Caco-2 (cell line): ENCODE data around the gene GRIK4. TPM values are rescaled to one million over a fixed set of nuclear protein-coding genes. Genes with fewer than 3 reads are reported as not detected.

Source experiments
- BruUV-seq: library from RNA; stranded (reverse); fragments of 400-500 nt; replicated peaks from 2 replicates; lab custom pipeline; 2021; lab: Mats Ljungman, UMichigan
- CTCF ChIA-PET: fragments of 300-600 bp; sonication (Branson Sonifier 250); formaldehyde crosslinking; loops from one replicate; lab custom pipeline; 2022; ENCODE audit warnings: antibody characterized with exemption; lab: Charles Lee
- POLR2A ChIA-PET: fragments of 300-600 bp; sonication (Branson Sonifier 250); formaldehyde crosslinking; loops from one replicate; lab custom pipeline; 2022; ENCODE audit warnings: antibody characterized with exemption; lab: Charles Lee
- DNase-seq, 2 experiments: peaks; one replicate each; pipeline versions ENCODE4 v3.0.0 to v3.0.0-alpha.2; 2020 to 2022
- H3K27me3 ChIP-seq: replicated peaks from 2 replicates; pipeline ENCODE4 v1.6.0; 2011; ENCODE audit warnings: low read length; ENCODE audit not compliant: control insufficient read depth, insufficient read depth
- H3K36me3 ChIP-seq: 2 replicates; pipeline ENCODE4 v1.5.1; 2011; ENCODE audit warnings: low read length; ENCODE audit not compliant: control insufficient read depth, insufficient read depth
- H3K4me1 ChIP-seq: fragments of 250-450 bp; sonication (Bioruptor Pico); 2 replicates; pipeline ENCODE4 v1.5.1; 2020; ENCODE audit warnings: mild to moderate bottlenecking
- H3K4me3 ChIP-seq: 2 replicates; pipeline ENCODE4 v1.5.1; 2011; ENCODE audit warnings: low read depth, mild to moderate bottlenecking, control low read depth, low read length
- H3K9me3 ChIP-seq: fragments of 250-450 bp; sonication (Bioruptor Pico); 2 replicates; pipeline ENCODE4 v1.5.1; 2020; ENCODE audit warnings: mild to moderate bottlenecking, moderate library complexity
- H3K27ac Mint-ChIP-seq: one replicate; pipeline ENCODE4 v1.8.0; 2022; ENCODE audit warnings: mixed read lengths; ENCODE audit not compliant: unreplicated experiment
- H3K27me3 Mint-ChIP-seq: one replicate; pipeline ENCODE4 v1.8.0; 2022; ENCODE audit warnings: mixed read lengths; ENCODE audit not compliant: insufficient read depth, unreplicated experiment
- H3K36me3 Mint-ChIP-seq: one replicate; pipeline ENCODE4 v1.8.0; 2022; ENCODE audit warnings: mild to moderate bottlenecking, mixed read lengths; ENCODE audit not compliant: insufficient read depth, unreplicated experiment
- H3K4me1 Mint-ChIP-seq: one replicate; pipeline ENCODE4 v1.8.0; 2022; ENCODE audit warnings: low read depth, mixed read lengths; ENCODE audit not compliant: unreplicated experiment
- H3K4me3 Mint-ChIP-seq: one replicate; pipeline ENCODE4 v1.8.0; 2022; ENCODE audit warnings: mild to moderate bottlenecking, moderate library complexity, mixed read lengths; ENCODE audit not compliant: unreplicated experiment
- H3K9me3 Mint-ChIP-seq: one replicate; pipeline ENCODE4 v1.8.0; 2022; ENCODE audit warnings: mixed read lengths; ENCODE audit not compliant: unreplicated experiment
- intact Hi-C: fragments of 100-400 bp; cut with micrococcal nuclease; formaldehyde crosslinking; loops from one replicate; pipeline ENCODE4 v1.10.0; 2022; ENCODE audit not compliant: unreplicated experiment
- total RNA-seq: library from RNA; stranded (reverse); gene quantifications from 2 replicates; pipeline ENCODE4 v1.2.3, GENCODE V29; 2022
- TF ChIP-seq, protein P1 (sequence below), 2 experiments: fragments of 200-600 bp in 1 of 2; IDR thresholded peaks; 1 replicate in 1 of 2; 2 replicates in 1 of 2; pipeline versions ENCODE4 v1.5.1 to v1.8.0; 2011 to 2022; ENCODE audit warnings: antibody characterized with exemption in 1 of 2, control low read depth in 1 of 2, inconsistent platforms in 1 of 2, low read depth in 1 of 2, low read length in 1 of 2, mild to moderate bottlenecking in 1 of 2, moderate library complexity in 1 of 2; ENCODE audit not compliant: insufficient read depth in 1 of 2, severe bottlenecking in 1 of 2, unreplicated experiment in 1 of 2

The GRIK4 gene
- total RNA-seq, 1 experiment from 2014 or later: 2.0 TPM

DNA sequence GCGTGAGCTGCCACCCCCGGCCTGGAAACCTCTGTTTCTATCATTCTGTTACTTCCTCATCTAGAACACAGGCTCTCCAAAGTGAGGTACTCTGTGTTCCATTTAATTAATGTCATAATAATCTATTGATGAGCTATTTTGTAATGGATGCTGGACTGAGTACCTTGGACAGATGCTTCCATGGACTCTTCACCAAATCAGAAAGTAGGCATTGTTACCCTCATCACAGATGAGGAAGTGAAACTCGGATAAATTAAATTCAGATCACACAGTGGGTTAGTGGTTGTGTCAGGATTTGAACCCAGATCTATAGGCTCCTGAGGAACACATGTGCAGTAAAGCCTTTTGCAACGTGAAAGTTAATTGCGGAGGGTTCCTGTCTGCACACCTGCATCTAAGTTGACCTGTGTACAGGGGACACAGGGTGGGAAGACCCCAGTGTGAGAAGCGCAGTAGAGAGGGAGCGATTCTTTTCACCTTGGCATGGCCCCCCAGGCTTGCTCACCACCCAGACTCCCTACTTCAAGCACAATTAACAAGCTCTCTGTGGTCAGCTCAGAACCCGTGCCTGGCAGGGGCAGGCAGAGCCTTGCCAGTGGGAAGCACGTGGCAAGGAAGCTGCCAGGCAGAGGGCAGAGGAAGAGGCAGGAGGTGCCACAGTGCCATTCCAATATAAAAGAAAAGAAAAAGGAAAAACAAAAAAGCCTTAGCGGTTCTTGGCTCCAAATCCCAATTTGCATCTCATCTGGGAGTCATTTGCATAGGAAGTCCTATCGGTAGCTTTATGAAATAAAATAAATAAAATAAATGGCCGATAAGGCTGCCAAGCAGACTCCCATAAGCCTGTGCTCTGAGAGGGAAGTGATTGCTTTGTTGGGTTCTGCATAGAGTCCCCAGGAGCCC is 239.3 kb downstream of the GRIK4 start:
- H3K27ac Mint-ChIP-seq: no peak overlapping the region
- no peaks in the 10 kb centered on the region for H3K4me1 Mint-ChIP-seq
- TF ChIP-seq, protein P1, sequence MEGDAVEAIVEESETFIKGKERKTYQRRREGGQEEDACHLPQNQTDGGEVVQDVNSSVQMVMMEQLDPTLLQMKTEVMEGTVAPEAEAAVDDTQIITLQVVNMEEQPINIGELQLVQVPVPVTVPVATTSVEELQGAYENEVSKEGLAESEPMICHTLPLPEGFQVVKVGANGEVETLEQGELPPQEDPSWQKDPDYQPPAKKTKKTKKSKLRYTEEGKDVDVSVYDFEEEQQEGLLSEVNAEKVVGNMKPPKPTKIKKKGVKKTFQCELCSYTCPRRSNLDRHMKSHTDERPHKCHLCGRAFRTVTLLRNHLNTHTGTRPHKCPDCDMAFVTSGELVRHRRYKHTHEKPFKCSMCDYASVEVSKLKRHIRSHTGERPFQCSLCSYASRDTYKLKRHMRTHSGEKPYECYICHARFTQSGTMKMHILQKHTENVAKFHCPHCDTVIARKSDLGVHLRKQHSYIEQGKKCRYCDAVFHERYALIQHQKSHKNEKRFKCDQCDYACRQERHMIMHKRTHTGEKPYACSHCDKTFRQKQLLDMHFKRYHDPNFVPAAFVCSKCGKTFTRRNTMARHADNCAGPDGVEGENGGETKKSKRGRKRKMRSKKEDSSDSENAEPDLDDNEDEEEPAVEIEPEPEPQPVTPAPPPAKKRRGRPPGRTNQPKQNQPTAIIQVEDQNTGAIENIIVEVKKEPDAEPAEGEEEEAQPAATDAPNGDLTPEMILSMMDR (IDR thresholded peaks at IDR 0.05; ENCODE audit: insufficient read depth in 1 of 2, low read depth in 1 of 2, low read length in 1 of 2, severe bottlenecking in 1 of 2, unreplicated experiment in 1 of 2): no peak
- Histone ChIP-seq H3K4me3 (no peak overlapping the region), H3K36me3 (no peaks in the 10 kb centered on the region), H3K27me3 (no peaks in the 10 kb centered on the region), H3K4me1 (no peaks in the 10 kb centered on the region), H3K9me3 (no peaks in the 10 kb centered on the region)
- H3K9me3 Mint-ChIP-seq: no peaks in the 10 kb centered on the region
- H3K4me3 Mint-ChIP-seq: no peak overlapping the region
- no TSS peak for BruUV-seq
- ChIA-PET POLR2A (no interaction called here), CTCF (no interaction called here)
- intact Hi-C loops: no loop called here
- H3K36me3 Mint-ChIP-seq: no peaks in the 10 kb centered on the region
- no peak for DNase-seq
- H3K27me3 Mint-ChIP-seq: peaks cover 4% of the 10 kb centered on the region

- CTCF ChIA-PET: no interaction called here
- peaks cover 4% of the 10 kb centered on the region for H3K27me3 Mint-ChIP-seq
- H3K27me3 ChIP-seq: no peaks in the 10 kb centered on the region
These were observed 240.0 kb downstream of the GRIK4 start for GRCh38 chr11:120751550-120751949.

GRCh38 chr11:120752668-120753067 is 241.1 kb downstream of the GRIK4 start:
- Histone ChIP-seq H3K9me3 (no peaks in the 10 kb centered on the region), H3K4me3 (no peak overlapping the region), H3K27me3 (no peaks in the 10 kb centered on the region), H3K36me3 (no peaks in the 10 kb centered on the region), H3K4me1 (no peaks in the 10 kb centered on the region)
- CTCF ChIA-PET: no interaction called here
- Mint-ChIP-seq H3K4me3 (no peak overlapping the region), H3K9me3 (no peaks in the 10 kb centered on the region), H3K36me3 (no peaks in the 10 kb centered on the region), H3K27me3 (peaks cover 5% of the 10 kb centered on the region), H3K27ac (no peak overlapping the region), H3K4me1 (no peaks in the 10 kb centered on the region)
- intact Hi-C loops: no loop called here
- no TSS peak for BruUV-seq
- TF ChIP-seq, protein P1 (IDR thresholded peaks at IDR 0.05; ENCODE audit: insufficient read depth in 1 of 2, low read depth in 1 of 2, low read length in 1 of 2, severe bottlenecking in 1 of 2, unreplicated experiment in 1 of 2): no peak
- POLR2A ChIA-PET: no interaction called here
- DNase-seq: no peak

More at GRCh38 chr11:120751550-120751949, 240.0 kb downstream of the GRIK4 start:
- Histone ChIP-seq H3K4me1 (no peaks in the 10 kb centered on the region), H3K36me3 (no peaks in the 10 kb centered on the region), H3K9me3 (no peaks in the 10 kb centered on the region), H3K4me3 (no peak overlapping the region)
- BruUV-seq: no TSS peak
- DNase-seq: no peak
- Mint-ChIP-seq H3K27ac (no peak overlapping the region), H3K4me1 (no peaks in the 10 kb centered on the region), H3K4me3 (no peak overlapping the region), H3K9me3 (no peaks in the 10 kb centered on the region), H3K36me3 (no peaks in the 10 kb centered on the region)
- TF ChIP-seq, protein P1 (IDR thresholded peaks at IDR 0.05; ENCODE audit: insufficient read depth in 1 of 2, low read depth in 1 of 2, low read length in 1 of 2, severe bottlenecking in 1 of 2, unreplicated experiment in 1 of 2): no peak
- POLR2A ChIA-PET: no interaction called here
- intact Hi-C loops: no loop called here
